SK-N-SH (cell line): Measurements from ENCODE around the gene MRPS34.

Experiments used
- EP300 ChIP-seq, 2 experiments: IDR thresholded peaks; 2 replicates each; pipeline versions ENCODE4 v1.4.0 to v1.6.1; 2012; ENCODE audit warnings: borderline replicate concordance in 1 of 2, low read depth in 1 of 2, low read length in 1 of 2
- MXI1 ChIP-seq: IDR thresholded peaks from 2 replicates; pipeline ENCODE4 v1.6.1; 2012; ENCODE audit warnings: mild to moderate bottlenecking, low read depth, low read length, improper control_type of control experiment
- TF ChIP-seq, protein P1 (sequence below): fragments of 200-600 bp; sonication (generic); IDR thresholded peaks from 2 replicates; pipeline ENCODE4 v1.6.1; 2017; ENCODE audit warnings: antibody characterized with exemption, mild to moderate bottlenecking, moderate library complexity

GRCh38 chr16:1791943-1792812 is 19.2 kb upstream of the MRPS34 start:
- TF ChIP-seq MXI1, result no peak
- TF ChIP-seq, protein P1, sequence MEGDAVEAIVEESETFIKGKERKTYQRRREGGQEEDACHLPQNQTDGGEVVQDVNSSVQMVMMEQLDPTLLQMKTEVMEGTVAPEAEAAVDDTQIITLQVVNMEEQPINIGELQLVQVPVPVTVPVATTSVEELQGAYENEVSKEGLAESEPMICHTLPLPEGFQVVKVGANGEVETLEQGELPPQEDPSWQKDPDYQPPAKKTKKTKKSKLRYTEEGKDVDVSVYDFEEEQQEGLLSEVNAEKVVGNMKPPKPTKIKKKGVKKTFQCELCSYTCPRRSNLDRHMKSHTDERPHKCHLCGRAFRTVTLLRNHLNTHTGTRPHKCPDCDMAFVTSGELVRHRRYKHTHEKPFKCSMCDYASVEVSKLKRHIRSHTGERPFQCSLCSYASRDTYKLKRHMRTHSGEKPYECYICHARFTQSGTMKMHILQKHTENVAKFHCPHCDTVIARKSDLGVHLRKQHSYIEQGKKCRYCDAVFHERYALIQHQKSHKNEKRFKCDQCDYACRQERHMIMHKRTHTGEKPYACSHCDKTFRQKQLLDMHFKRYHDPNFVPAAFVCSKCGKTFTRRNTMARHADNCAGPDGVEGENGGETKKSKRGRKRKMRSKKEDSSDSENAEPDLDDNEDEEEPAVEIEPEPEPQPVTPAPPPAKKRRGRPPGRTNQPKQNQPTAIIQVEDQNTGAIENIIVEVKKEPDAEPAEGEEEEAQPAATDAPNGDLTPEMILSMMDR, result no peak
- TF ChIP-seq EP300 (IDR thresholded peaks at IDR 0.05; ENCODE audit: borderline replicate concordance in 1 of 2, low read depth in 1 of 2, low read length in 1 of 2), result no peak
